Spleen (tissue), 7 donors: Measurements from ENCODE around the gene SEL1L.

Experiments used
- POLR2A ChIP-seq, 3 donors: fragments of 450-650 bp; IDR thresholded peaks; one replicate each; pipeline ENCODE4 v1.5.1; 2017; ENCODE audit warnings: antibody characterized with exemption in 3 of 3, mild to moderate bottlenecking in 1 of 3
- TF ChIP-seq, protein P1 (sequence below), 11 experiments: fragments of 200-600 bp in 7 of 11; fragments of 450-650 bp in 4 of 11; sonication (generic) in 4 of 11; IDR thresholded peaks in 8 of 11; conservative IDR thresholded peaks in 3 of 11; 1 replicate in 7 of 11; 2 replicates in 4 of 11; pipeline versions ENCODE4 v1.4.0 to v1.8.0; 2016 to 2021; ENCODE audit warnings: antibody characterized with exemption in 11 of 11, inconsistent platforms in 4 of 11, mild to moderate bottlenecking in 1 of 11
- donor health status: DM: no; HTN: no; CAD: no; lungs with moderate emphysema.
- donor health status: DM: no; HTN: no; CAD: no.
- donor health status: DM: no; HTN: no; CAD: no.

DNA sequence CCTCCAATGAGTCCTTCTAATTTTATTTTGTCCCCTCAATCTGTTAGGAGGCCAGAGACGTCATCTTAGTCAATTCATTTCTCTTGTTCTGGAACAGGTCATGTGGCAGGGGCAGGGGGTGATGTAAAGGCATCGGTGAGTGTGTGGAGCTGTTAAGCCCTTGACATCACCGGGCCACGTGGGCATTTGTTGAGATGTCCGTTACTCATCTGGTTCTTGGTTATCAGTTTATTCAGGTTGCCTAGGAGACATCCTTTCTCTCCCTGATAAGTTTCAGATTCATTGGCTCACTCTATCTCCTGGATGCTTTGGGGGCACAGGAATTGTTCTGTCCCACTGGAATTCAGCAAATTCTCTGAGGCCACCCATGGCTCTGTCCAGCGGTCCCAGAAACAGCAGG, 33.6 kb upstream of the SEL1L start:
- TF ChIP-seq, protein P1, sequence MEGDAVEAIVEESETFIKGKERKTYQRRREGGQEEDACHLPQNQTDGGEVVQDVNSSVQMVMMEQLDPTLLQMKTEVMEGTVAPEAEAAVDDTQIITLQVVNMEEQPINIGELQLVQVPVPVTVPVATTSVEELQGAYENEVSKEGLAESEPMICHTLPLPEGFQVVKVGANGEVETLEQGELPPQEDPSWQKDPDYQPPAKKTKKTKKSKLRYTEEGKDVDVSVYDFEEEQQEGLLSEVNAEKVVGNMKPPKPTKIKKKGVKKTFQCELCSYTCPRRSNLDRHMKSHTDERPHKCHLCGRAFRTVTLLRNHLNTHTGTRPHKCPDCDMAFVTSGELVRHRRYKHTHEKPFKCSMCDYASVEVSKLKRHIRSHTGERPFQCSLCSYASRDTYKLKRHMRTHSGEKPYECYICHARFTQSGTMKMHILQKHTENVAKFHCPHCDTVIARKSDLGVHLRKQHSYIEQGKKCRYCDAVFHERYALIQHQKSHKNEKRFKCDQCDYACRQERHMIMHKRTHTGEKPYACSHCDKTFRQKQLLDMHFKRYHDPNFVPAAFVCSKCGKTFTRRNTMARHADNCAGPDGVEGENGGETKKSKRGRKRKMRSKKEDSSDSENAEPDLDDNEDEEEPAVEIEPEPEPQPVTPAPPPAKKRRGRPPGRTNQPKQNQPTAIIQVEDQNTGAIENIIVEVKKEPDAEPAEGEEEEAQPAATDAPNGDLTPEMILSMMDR (IDR thresholded peaks at IDR 0.05 in 8 of 11, conservative IDR thresholded peaks at IDR 0.05 in 3 of 11): no peak
- no peak for TF ChIP-seq POLR2A (IDR thresholded peaks at IDR 0.05)
